GM23338 (cell line): ENCODE results near the gene SLC4A4. TPM values are rescaled to one million over a fixed set of nuclear protein-coding genes. Genes with fewer than 3 reads are reported as not detected.

Experiments used
- ATAC-seq: fragments of 200-7000 bp; cut with Tn5 transposase; 3 replicates; pipeline ENCODE4 v1.9.1; 2020
- DNase-seq: peaks from one replicate; pipeline ENCODE4 v3.0.0-alpha.2; 2015; ENCODE audit warnings: low spot score
- H2AFZ ChIP-seq: fragments of 200-600 bp; sonication (generic); 2 replicates; pipeline ENCODE4 v1.8.0; 2016; ENCODE audit warnings: antibody characterized with exemption, mild to moderate bottlenecking, moderate library complexity
- H3F3A ChIP-seq: fragments of 200-600 bp; sonication (generic); replicated peaks from 2 replicates; pipeline ENCODE4 v1.8.0; 2017; ENCODE audit warnings: antibody characterized with exemption, mixed run types, low read depth
- H3K27ac ChIP-seq: fragments of 200-600 bp; sonication (generic); 2 replicates; pipeline ENCODE4 v1.6.1; 2016; ENCODE audit warnings: low read depth
- H3K27me3 ChIP-seq: fragments of 200-600 bp; sonication (generic); 2 replicates; pipeline ENCODE4 v1.8.0; 2016; ENCODE audit warnings: mild to moderate bottlenecking, mixed run types, moderate library complexity; ENCODE audit not compliant: insufficient read depth
- H3K36me3 ChIP-seq: fragments of 200-600 bp; sonication (generic); 2 replicates; pipeline ENCODE4 v1.8.0; 2016; ENCODE audit warnings: mild to moderate bottlenecking; ENCODE audit not compliant: insufficient read depth
- H3K4me1 ChIP-seq: fragments of 200-600 bp; sonication (generic); 2 replicates; pipeline ENCODE4 v1.8.0; 2016; ENCODE audit warnings: mild to moderate bottlenecking, moderate library complexity; ENCODE audit not compliant: insufficient read depth
- H3K4me2 ChIP-seq: fragments of 200-600 bp; sonication (generic); 2 replicates; pipeline ENCODE4 v1.7.1; 2017; ENCODE audit warnings: mixed run types
- H3K4me3 ChIP-seq: fragments of 200-600 bp; sonication (generic); 2 replicates; pipeline ENCODE4 v1.6.1; 2016; ENCODE audit warnings: mixed run types
- H3K79me2 ChIP-seq: fragments of 200-600 bp; sonication (generic); replicated peaks from 2 replicates; pipeline ENCODE4 v1.8.0; 2017; ENCODE audit warnings: mild to moderate bottlenecking; ENCODE audit not compliant: insufficient read depth
- H3K9me2 ChIP-seq: fragments of 200-600 bp; sonication (generic); 2 replicates; pipeline ENCODE4 v1.8.0; 2017; ENCODE audit not compliant: insufficient read depth
- H4K20me1 ChIP-seq: fragments of 200-600 bp; sonication (generic); replicated peaks from 2 replicates; pipeline ENCODE4 v1.8.0; 2017; ENCODE audit warnings: mild to moderate bottlenecking; ENCODE audit not compliant: insufficient read depth
- H3K27ac Mint-ChIP-seq: 2 replicates; pipeline ENCODE4 v1.8.0; 2020; ENCODE audit warnings: inconsistent platforms, mild to moderate bottlenecking, moderate library complexity, mixed read lengths
- H3K27me3 Mint-ChIP-seq: 3 replicates; pipeline ENCODE4 v1.8.0; 2022; ENCODE audit warnings: low read depth, mild to moderate bottlenecking, moderate library complexity, mixed read lengths, inconsistent platforms; ENCODE audit not compliant: insufficient read depth, poor library complexity
- H3K36me3 Mint-ChIP-seq: 3 replicates; pipeline ENCODE4 v1.8.0; 2021; ENCODE audit warnings: low read depth, mild to moderate bottlenecking, inconsistent platforms, moderate library complexity, mixed read lengths
- H3K4me1 Mint-ChIP-seq: 3 replicates; pipeline ENCODE4 v1.8.0; 2020; ENCODE audit warnings: mild to moderate bottlenecking, inconsistent platforms, mixed read lengths
- H3K4me3 Mint-ChIP-seq: 3 replicates; pipeline ENCODE4 v1.8.0; 2021; ENCODE audit warnings: moderate library complexity, mild to moderate bottlenecking, inconsistent platforms, mixed read lengths
- H3K9me3 Mint-ChIP-seq: 3 replicates; pipeline ENCODE4 v1.8.0; 2020; ENCODE audit warnings: moderate library complexity, mild to moderate bottlenecking, inconsistent platforms, mixed read lengths
- CTCF ChIP-seq, 2 experiments: fragments of 200-600 bp in 1 of 2; sonication (generic) in 1 of 2; conservative IDR thresholded peaks; 2 replicates each; pipeline versions ENCODE4 v1.5.1 to v1.6.1; 2016 to 2017; ENCODE audit warnings: antibody characterized with exemption in 2 of 2, low read depth in 2 of 2, mild to moderate bottlenecking in 2 of 2, moderate library complexity in 1 of 2
- ETS1 ChIP-seq: IDR thresholded peaks from 2 replicates; pipeline ENCODE4 v1.6.1; 2016; ENCODE audit warnings: antibody characterized with exemption
- EZH2phosphoT487 ChIP-seq: fragments of 200-600 bp; sonication (generic); IDR thresholded peaks from one replicate; pipeline ENCODE4 v1.8.1; 2018; ENCODE audit warnings: antibody characterized with exemption; ENCODE audit not compliant: unreplicated experiment
- JUNB ChIP-seq: IDR thresholded peaks from one replicate; pipeline ENCODE4 v1.6.1; 2016; ENCODE audit warnings: antibody characterized with exemption; ENCODE audit not compliant: unreplicated experiment
- NANOG ChIP-seq: IDR thresholded peaks from 2 replicates; pipeline ENCODE4 v1.6.1; 2016; ENCODE audit warnings: antibody characterized with exemption, borderline replicate concordance
- POLR2AphosphoS5 ChIP-seq: IDR thresholded peaks from 2 replicates; pipeline ENCODE4 v1.6.1; 2016; ENCODE audit warnings: antibody characterized with exemption, low read depth
- REST ChIP-seq: IDR thresholded peaks from one replicate; pipeline ENCODE4 v1.6.1; 2018; ENCODE audit warnings: antibody characterized with exemption; ENCODE audit not compliant: unreplicated experiment
- STAT1 ChIP-seq: IDR thresholded peaks from one replicate; pipeline ENCODE4 v1.6.1; 2016; ENCODE audit warnings: antibody characterized with exemption; ENCODE audit not compliant: unreplicated experiment
- ZNF114 ChIP-seq: fragments of 250-450 bp; sonication (Bioruptor Pico); IDR thresholded peaks from 2 replicates; pipeline ENCODE4 v1.5.0; 2020; ENCODE audit warnings: mild to moderate bottlenecking, moderate library complexity
- ZNF331 ChIP-seq: fragments of 250-450 bp; sonication (Bioruptor Pico); IDR thresholded peaks from 2 replicates; pipeline ENCODE4 v1.5.0; 2020; ENCODE audit warnings: low read depth, mild to moderate bottlenecking, moderate library complexity
- polyA plus RNA-seq: library from polyadenylated mRNA; unstranded; fragments of >200 nt; fragmentation: Nextera tagmentation; extraction: Ambion mirVana; gene quantifications from 2 replicates; pipeline ENCODE4 v1.2.1, GENCODE V29; 2016
- total RNA-seq: library from RNA; depleted of rRNA; stranded (reverse); fragments of >200 nt; shearing (Covaris generic); gene quantifications from 2 replicates; pipeline ENCODE4 v1.2.3, GENCODE V29; 2014

Gene SLC4A4
- total and polyA plus RNA-seq, 2 experiments from 2014 or later: 1.0 to 1.5 TPM

- Mint-ChIP-seq H3K27me3 (no peaks in the 10 kb centered on the region), H3K27ac (no peak overlapping the region), H3K9me3 (peaks cover 8% of the 10 kb centered on the region), H3K4me3 (no peak overlapping the region), H3K4me1 (no peaks in the 10 kb centered on the region), H3K36me3 (peaks cover 5% of the 10 kb centered on the region; the same call in 1 of the 3 replicates)
- TF ChIP-seq CTCF (conservative IDR thresholded peaks at IDR 0.05; ENCODE audit: low read depth in 2 of 2) (no peak), ZNF114 (CRISPR knock-in tag) (no peak), EZH2phosphoT487 (no peak), ETS1 (no peak), JUNB (no peak), NANOG (no peak), STAT1 (no peak), ZNF331 (CRISPR knock-in tag) (no peak)
- no peak overlapping the region for H3K4me2 ChIP-seq
- no peak overlapping the region for H3K27ac ChIP-seq
- H3K4me3 ChIP-seq: no peak overlapping the region
- no peaks in the 10 kb centered on the region for H3F3A ChIP-seq
- H3K27me3 ChIP-seq: no peaks in the 10 kb centered on the region
- no peaks in the 10 kb centered on the region for H3K36me3 ChIP-seq
- no peaks in the 10 kb centered on the region for H3K9me2 ChIP-seq
- H3K79me2 ChIP-seq: no peaks in the 10 kb centered on the region
- DNase-seq: no peak
- no peak overlapping the region for H2AFZ ChIP-seq
- H4K20me1 ChIP-seq: no peaks in the 10 kb centered on the region
- no peaks in the 10 kb centered on the region for H3K4me1 ChIP-seq
- no peak for ATAC-seq
These were observed 91.1 kb downstream of the SLC4A4 start for GRCh38 chr4:71429962-71430361.

- Mint-ChIP-seq H3K9me3 (peaks cover 8% of the 10 kb centered on the region), H3K27ac (no peak overlapping the region), H3K27me3 (no peaks in the 10 kb centered on the region), H3K4me3 (no peak overlapping the region), H3K4me1 (no peaks in the 10 kb centered on the region), H3K36me3 (peaks cover 2% of the 10 kb centered on the region; the same call in 1 of the 3 replicates)
- DNase-seq (no peak), ATAC-seq (no peak)
- Histone ChIP-seq H3K4me2 (no peak overlapping the region), H2AFZ (no peak overlapping the region), H3K79me2 (no peaks in the 10 kb centered on the region), H3K9me2 (no peaks in the 10 kb centered on the region), H3F3A (no peaks in the 10 kb centered on the region), H3K36me3 (no peaks in the 10 kb centered on the region), H3K4me3 (no peak overlapping the region), H3K27ac (no peak overlapping the region), H3K4me1 (no peaks in the 10 kb centered on the region), H4K20me1 (no peaks in the 10 kb centered on the region), H3K27me3 (no peaks in the 10 kb centered on the region)
- TF ChIP-seq POLR2AphosphoS5: no peak
- no peak for TF ChIP-seq NANOG
- TF ChIP-seq ZNF331 (CRISPR knock-in tag): no peak
- TF ChIP-seq STAT1: no peak
- no peak for TF ChIP-seq REST
These were observed 91.8 kb downstream of the SLC4A4 start for GRCh38 chr4:71430609-71431008.
